Cardiac muscle cell (in vitro differentiated cells and primary cell): ENCODE results near the gene UCK2. TPM values are rescaled to one million over a fixed set of nuclear protein-coding genes. Genes with fewer than 3 reads are reported as not detected.

ENCODE experiments used
- DNase-seq, 2 donors: peaks; one replicate each; pipeline versions ENCODE4 v3.0.0 to v3.0.0-alpha.2; 2010 to 2017; ENCODE audit warnings: low read depth in 1 of 2, low spot score in 1 of 2
- H3K27ac ChIP-seq: fragments of 200-600 bp; sonication (generic); 2 replicates; pipeline ENCODE4 v1.5.1; 2016
- H3K27me3 ChIP-seq: fragments of 200-600 bp; sonication (generic); 2 replicates; pipeline ENCODE4 v1.6.0; 2016; ENCODE audit warnings: control low read depth
- H3K36me3 ChIP-seq: fragments of 200-600 bp; sonication (generic); 2 replicates; pipeline ENCODE4 v1.5.1; 2016; ENCODE audit warnings: control low read depth
- H3K4me1 ChIP-seq: fragments of 200-600 bp; sonication (generic); 2 replicates; pipeline ENCODE4 v1.8.1; 2017; ENCODE audit warnings: low read depth, mild to moderate bottlenecking, mixed run types
- H3K4me3 ChIP-seq: fragments of 200-600 bp; sonication (generic); 2 replicates; pipeline ENCODE4 v1.5.1; 2016; ENCODE audit warnings: mild to moderate bottlenecking
- H3K9me3 ChIP-seq: fragments of 200-600 bp; sonication (generic); 2 replicates; pipeline ENCODE4 v1.5.1; 2017; ENCODE audit warnings: low read depth, mild to moderate bottlenecking, control low read depth
- CTCF ChIP-seq: IDR thresholded peaks from 2 replicates; pipeline ENCODE4 v1.5.1; 2012; ENCODE audit warnings: low read depth, mild to moderate bottlenecking, low read length
- polyA plus RNA-seq: library from polyadenylated mRNA; unstranded; fragments of >200 nt; fragmentation: Nextera tagmentation; extraction: Ambion mirVana; gene quantifications from 2 replicates; pipeline ENCODE4 v1.2.1, GENCODE V29; 2016
- total RNA-seq: library from RNA; depleted of rRNA; stranded (reverse); fragments of >200 nt; gene quantifications from 2 replicates; pipeline ENCODE4 v1.2.3, GENCODE V29; 2016

Gene UCK2
- total and polyA plus RNA-seq, 2 experiments from 2014 or later: 19.0 to 29.6 TPM

- no peak overlapping the region for H3K27ac ChIP-seq
- H3K9me3 ChIP-seq: no peaks in the 10 kb centered on the region
- H3K27me3 ChIP-seq: peaks cover 32% of the 10 kb centered on the region
- no peak for DNase-seq
- no peak overlapping the region for H3K4me3 ChIP-seq
- TF ChIP-seq CTCF: no peak
- H3K36me3 ChIP-seq: no peaks in the 10 kb centered on the region
- H3K4me1 ChIP-seq: no peaks in the 10 kb centered on the region
Measured at GRCh38 chr1:165845992-165846748, 18.8 kb downstream of the UCK2 start.

GRCh38 chr1:165847486-165847885 is 20.1 kb downstream of the UCK2 start:
- H3K4me1 ChIP-seq: no peaks in the 10 kb centered on the region
- TF ChIP-seq CTCF: no peak
- no peak for DNase-seq
- no peaks in the 10 kb centered on the region for H3K9me3 ChIP-seq
- H3K4me3 ChIP-seq: no peak overlapping the region
- no peak overlapping the region for H3K27ac ChIP-seq
- H3K27me3 ChIP-seq: peaks cover 30% of the 10 kb centered on the region
- H3K36me3 ChIP-seq: no peaks in the 10 kb centered on the region

GRCh38 chr1:165849353-165850133 is 22.1 kb downstream of the UCK2 start:
- TF ChIP-seq CTCF: no peak
- no peak for DNase-seq
- Histone ChIP-seq H3K9me3 (no peaks in the 10 kb centered on the region), H3K27me3 (peaks cover 21% of the 10 kb centered on the region), H3K36me3 (no peaks in the 10 kb centered on the region), H3K27ac (no peak overlapping the region), H3K4me3 (no peak overlapping the region), H3K4me1 (peaks cover 21% of the 10 kb centered on the region)

DNA sequence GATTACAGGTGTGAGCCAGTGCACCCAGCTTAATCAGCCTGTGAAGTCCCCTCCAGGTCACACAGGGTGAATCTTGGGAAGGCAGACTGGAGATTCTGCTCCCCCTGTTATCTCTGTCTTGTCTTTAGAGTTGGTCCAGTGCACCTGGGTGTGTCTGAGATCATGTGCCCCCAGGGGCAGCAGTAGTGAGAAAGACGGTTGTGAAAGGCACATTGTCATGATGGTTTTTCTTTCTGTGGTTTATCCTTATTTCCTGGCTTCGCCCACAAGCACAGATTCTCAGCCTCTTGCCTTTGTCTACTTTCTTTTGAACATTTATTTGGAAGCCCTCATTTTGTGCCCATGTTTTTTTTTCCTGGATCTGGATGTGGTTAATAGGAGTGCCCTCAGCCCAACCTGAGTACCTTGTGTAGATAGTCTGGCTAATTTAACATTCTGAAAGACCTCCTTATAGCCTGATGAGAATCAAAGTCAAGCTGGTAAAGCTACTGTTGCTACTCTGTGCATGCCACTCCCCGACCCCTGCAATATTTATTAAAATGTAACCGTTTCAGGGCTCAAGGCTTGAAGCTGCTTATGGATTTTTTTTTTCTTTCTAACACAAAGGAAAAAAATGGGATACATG is 23.7 kb downstream of the UCK2 start:
- Histone ChIP-seq H3K27ac (no peak overlapping the region), H3K9me3 (no peaks in the 10 kb centered on the region), H3K36me3 (no peaks in the 10 kb centered on the region), H3K4me3 (no peak overlapping the region), H3K27me3 (peaks cover 8% of the 10 kb centered on the region), H3K4me1 (peaks cover 28% of the 10 kb centered on the region)
- DNase-seq: no peak
- no peak for TF ChIP-seq CTCF

DNA sequence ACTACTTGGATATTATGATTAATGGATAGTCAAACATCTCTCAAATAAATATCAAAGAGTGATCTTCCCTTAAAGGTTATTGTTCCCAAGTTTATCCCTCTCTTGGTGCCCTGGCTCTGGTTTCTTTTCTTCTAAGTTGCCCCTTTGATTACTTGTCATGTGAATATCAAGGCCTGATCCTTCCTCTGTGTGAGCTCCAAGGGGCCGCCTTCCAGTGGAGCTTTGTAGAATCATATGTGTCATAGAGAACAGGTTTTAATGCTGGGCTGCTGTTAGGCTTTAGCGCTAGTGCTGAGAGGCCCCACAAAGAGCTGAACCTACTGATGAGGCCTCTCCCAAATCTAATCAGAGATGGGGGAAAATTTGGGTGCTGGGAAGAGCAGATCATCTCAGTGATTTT is 25.5 kb downstream of the UCK2 start:
- peaks cover 28% of the 10 kb centered on the region for H3K4me1 ChIP-seq
- H3K36me3 ChIP-seq: no peaks in the 10 kb centered on the region
- H3K9me3 ChIP-seq: no peaks in the 10 kb centered on the region
- TF ChIP-seq CTCF: no peak
- H3K27ac ChIP-seq: no peak overlapping the region
- no peak for DNase-seq
- no peak overlapping the region for H3K4me3 ChIP-seq
- H3K27me3 ChIP-seq: peaks cover 13% of the 10 kb centered on the region
